Dermis blood vessel endothelial cell (primary cell): Measurements from ENCODE around the gene TOX3. TPM values are rescaled to one million over a fixed set of nuclear protein-coding genes. Genes with fewer than 3 reads are reported as not detected.

ENCODE experiments used
- DNase-seq: peaks from one replicate; pipeline ENCODE4 v3.0.0; 2010
- total RNA-seq: library from RNA; depleted of rRNA; stranded (reverse); fragments of >200 nt; gene quantifications from 2 replicates; pipeline ENCODE4 v1.2.3, GENCODE V29; 2014

Gene TOX3
- total RNA-seq, 1 donor from 2014 or later: under 0.01 TPM

DNA sequence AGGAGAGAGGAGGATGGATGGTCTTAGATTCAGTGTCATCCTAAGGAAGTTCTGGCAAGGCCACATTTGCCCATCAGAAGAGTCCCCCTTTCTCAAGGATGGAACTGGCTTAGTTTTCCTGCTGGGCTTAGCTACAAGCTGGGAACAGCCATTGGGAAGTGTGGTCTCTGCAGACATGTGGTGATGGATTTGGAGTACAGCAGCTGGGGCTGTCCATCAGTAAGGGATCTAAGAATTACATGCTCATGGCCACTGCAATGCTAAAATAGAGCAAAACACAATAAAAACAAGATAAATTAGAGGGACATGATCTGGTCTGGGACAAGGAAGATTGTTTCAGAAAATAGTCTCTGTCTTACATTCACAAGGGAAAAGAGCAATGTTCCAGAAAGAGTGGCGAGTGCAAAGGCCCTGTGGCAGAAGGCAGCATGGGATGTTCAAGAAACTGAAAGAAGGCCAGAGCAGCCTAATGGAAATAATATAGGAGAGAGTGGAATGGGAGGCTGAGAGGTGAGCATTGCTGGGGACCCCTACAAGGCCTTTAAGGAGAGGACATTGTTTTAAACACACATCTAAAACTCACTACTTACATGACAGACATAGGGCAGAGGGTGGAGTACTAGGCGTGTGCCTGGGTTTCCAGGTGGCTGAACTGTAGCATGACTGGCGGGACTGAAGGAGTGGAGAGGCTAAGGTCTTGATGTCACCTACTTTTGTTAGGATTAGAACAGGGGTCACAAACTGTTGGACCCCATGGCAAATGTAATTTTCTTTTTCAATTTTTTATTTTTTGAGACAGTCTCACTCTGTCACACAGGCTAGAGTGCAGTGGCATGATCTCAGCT lies 17.0 kb upstream of the TOX3 start:
- DNase-seq: no peak

- DNase-seq: no peak
These were observed 15.8 kb upstream of the TOX3 start for GRCh38 chr16:52562770-52563169.

- no peak for DNase-seq
These were observed 15.2 kb upstream of the TOX3 start for GRCh38 chr16:52561910-52562741.

- DNase-seq: no peak
These were observed 11.5 kb upstream of the TOX3 start for GRCh38 chr16:52558448-52558847.

DNA sequence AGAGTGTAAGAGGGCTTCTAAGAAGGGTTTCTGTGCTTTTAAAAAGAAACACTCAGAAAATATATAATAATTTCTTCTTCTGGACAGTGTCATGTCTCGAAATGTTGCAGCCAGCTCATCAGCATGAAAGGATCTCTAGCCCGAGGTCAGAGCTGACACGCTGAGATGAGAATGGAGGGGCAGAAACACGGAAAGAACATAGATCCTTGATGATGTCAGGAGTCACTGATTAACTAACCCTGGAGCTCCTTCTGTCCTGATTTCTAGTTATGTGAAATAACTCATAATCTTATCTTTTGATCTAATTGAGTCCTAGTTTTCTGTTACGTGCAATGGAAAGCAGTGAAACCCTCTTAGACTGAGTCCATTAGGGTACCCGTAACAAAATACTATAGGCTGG lies 10.3 kb upstream of the TOX3 start:
- no peak for DNase-seq

DNA sequence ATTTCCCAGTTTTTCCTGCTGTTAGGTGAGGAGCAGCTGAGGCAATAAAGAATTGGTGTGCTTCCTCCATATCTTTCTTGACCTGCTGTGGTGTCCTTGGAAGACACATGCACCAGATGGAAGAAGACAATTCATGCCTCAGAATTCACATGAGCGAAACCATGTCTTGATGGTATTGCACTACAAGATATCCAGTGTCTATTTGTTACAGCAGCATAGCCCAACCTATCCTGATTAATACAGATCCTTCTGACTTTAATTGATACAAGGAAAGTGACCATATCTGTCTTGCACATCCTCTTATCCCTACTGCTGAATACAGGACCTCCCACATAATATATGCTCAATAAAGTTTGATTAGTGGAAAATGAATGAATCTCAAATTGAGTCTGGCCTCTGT lies 9.1 kb upstream of the TOX3 start:
- DNase-seq: no peak

DNA sequence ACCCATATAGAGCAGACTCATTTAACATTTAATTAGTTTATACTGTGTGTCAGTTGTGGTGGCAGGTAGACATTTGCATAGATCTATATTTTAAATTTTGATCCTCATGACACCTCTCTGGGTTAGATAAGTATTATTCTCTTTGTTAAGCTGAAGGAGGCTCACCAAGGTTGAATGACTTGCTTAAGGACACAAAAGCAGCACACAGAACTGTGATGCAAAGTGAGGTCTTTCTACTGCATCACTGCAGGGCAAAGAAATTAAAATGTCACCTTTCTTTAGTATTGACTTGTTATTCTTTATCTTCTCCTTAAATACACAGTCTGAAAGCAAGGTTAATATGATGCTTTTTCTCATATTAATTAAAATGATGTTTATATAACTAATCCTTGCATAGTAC lies 8.6 kb upstream of the TOX3 start:
- no peak for DNase-seq

GRCh38 chr16:52554334-52554733 lies 7.4 kb upstream of the TOX3 start:
- no peak for DNase-seq

- no peak for DNase-seq
These were observed 6.4 kb upstream of the TOX3 start for GRCh38 chr16:52553322-52553721.

GRCh38 chr16:52552643-52553042 lies 5.7 kb upstream of the TOX3 start:
- DNase-seq: no peak

- peak; percentile 8 for DNase-seq
These were observed 2.2 kb upstream of the TOX3 start for GRCh38 chr16:52549011-52549692.

GRCh38 chr16:52548261-52549010 lies 1.5 kb upstream of the TOX3 start:
- no peak for DNase-seq

DNA sequence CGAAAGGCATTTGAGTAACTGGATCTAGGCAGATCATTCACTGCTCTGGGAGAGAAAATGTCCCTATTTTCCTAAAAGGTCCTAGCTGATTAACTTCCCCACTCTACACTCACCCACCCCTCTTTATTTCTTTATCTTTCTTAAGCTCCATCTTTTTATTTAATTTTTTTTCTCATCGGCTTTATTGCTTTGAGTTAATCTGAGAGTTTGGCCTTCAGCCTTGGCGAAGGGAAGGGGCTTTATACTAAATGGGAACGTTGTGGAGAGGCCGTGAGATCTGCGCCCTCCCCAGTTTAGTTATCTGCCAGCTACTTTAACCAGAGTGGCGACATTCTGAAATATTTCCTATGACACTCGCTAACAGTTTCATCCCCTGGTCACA lies 882 bp upstream of the TOX3 start:
- DNase-seq: no peak

GRCh38 chr16:52546291-52547003 lies 496 bp downstream of the TOX3 start:
- DNase-seq: no peak

DNA sequence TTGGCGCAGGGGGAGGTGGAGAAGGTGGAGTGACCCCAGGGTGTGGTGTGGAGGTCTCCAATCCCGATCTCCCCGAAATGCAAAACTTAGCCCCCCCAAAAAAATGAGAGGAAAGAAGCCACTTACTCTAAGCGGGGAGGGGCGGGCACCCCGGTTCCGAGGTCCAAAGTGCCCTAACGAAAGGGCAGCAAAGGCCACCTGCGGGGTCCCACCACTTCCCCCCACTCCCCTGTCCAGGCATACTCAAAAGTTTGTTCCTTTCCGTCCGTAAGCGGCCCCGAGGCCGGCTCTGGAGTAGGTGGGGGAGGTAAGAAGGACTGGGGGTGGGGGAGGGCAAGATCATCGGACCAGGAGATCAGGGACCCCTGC lies 1.1 kb downstream of the TOX3 start:
- DNase-seq: no peak

DNA sequence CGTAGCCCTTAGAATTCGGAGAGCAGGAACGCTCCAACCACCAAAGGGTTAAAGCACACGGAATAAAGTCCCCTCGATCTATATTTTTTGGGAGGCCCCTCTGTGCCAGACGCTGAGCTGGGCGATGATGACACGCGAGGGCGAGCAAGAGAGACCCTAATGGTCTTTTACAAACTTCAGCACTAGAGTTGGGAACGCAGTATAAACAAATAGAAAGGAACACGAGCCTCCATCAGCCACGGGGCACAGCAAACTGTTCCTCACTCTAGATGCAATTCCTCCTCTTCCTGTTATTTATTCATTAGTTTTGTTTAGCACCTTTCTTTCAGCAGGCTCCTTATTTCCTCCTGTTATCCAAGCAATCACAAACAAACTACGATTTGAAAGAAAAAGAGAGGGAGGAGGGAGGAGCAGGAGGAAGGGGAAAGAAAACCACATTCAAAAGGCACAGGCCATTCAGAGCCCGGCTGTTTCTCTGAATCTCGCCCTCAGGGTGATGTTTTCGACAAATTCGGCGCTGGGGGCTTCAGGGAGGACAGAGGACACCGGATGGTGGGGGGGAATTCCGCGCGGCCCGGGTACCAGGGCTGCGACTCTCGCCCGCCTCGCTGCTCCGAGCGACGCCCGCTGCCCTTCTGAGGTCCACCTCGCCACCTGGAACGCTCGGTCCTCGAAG lies 1.6 kb downstream of the TOX3 start:
- DNase-seq: no peak

DNA sequence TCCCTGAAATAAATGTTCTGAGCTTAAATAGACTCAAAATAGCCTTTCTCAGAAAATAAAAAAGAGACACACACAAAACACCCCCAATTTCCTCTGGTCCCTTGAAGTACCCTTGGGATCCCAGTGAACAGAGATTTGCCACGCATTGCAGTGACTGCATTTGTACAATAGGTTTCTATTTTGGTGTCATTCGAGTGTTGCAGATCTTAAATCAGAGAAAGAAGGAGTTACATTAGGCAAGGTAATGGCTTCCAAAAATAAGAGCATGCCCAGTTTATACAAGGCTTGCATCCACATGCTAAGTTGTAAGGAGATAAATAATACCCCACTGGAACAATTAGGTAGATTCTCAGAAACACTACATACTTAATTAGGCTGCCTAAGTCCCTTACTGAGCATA lies 2.2 kb downstream of the TOX3 start:
- no peak for DNase-seq

DNA sequence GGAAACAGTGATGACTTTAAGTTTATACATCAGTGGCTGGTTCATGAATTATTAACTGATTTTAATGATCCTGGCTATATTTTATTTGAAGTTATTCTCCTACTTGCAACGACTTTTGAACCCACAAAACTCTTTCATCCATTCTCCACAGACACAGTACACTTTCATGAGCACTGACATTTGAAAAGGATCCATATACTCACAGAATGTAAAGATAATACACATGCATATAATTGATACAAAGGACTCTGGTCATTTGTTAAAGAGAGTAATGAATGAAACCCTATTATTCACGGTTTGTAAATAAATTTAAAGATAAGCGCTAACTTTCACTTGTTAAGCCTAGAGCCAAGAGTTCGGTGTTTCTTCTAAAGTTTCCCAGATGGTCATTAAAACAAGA lies 3.3 kb downstream of the TOX3 start:
- DNase-seq: no peak

DNA sequence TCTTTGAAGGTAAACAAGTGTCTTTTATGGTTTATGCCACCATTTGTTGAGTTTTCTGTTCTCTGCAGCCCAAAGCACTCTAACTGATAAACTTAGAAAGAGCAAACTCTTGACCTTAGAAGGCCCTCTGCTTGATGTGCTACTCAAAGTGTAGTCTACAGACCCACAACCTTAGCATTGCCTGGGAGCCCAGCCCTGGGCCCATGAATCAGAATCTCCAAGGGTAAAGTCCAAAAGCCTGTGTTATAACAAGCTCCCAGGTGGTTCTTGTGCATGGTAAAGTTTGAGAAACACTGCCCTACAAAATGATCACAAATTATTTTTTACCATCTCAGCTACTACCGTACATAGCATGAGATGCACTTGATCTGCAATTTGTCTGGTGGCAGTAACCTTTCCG lies 6.0 kb downstream of the TOX3 start:
- DNase-seq: no peak

GRCh38 chr16:52539191-52539590 lies 7.8 kb downstream of the TOX3 start:
- DNase-seq: no peak

DNA sequence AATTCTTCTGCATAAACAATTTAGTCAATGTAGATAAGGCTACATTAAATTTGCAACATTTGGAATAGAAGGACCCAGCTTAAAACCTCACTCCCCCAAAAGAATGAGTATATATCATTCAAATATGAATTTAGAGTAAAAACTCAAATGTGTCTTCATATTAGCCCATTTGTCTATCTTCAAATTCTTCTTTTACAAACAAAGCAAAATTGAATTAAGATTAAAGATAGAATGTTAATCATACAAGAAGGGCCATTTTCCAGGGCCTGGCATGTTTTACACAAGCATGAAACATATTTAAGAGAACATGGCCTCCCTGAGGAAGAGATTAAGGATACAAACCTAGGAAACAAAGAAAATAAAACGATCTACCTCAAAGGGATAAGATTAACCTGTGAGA lies 8.4 kb downstream of the TOX3 start:
- DNase-seq: no peak

DNA sequence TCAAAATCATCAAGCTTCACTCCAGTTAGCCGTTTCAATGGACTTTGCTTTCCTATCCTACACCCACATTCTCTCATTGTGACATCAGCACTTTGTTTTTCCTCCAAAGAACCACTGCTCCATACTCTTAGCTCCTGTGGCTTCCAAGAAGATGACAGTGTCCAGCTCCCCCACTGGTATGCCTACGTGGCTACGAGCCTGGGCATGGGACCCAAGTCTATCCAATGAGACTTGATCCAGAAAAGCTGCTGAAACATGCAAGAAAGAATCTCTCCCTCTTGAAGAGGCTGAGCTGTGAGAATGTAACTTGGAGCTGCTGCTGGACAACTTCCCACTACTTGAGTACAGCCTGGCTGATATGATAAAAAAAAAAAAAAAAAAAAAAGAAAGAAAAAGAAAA lies 9.4 kb downstream of the TOX3 start:
- no peak for DNase-seq
